GM23248 (cell line): ENCODE results near the gene FGD2. TPM values are rescaled to one million over a fixed set of nuclear protein-coding genes. Genes with fewer than 3 reads are reported as not detected.

ENCODE experiments used
- DNase-seq: peaks from one replicate; pipeline ENCODE4 v3.0.0-alpha.2; 2015
- H2AFZ ChIP-seq: fragments of 200-600 bp; sonication (generic); 2 replicates; pipeline ENCODE4 v1.6.1; 2016; ENCODE audit warnings: antibody characterized with exemption
- H3F3A ChIP-seq: fragments of 200-600 bp; sonication (generic); 2 replicates; pipeline ENCODE4 v1.6.1; 2016; ENCODE audit warnings: mild to moderate bottlenecking, antibody characterized with exemption, mixed run types; ENCODE audit not compliant: insufficient read depth
- H3K27ac ChIP-seq: fragments of 200-600 bp; sonication (generic); 2 replicates; pipeline ENCODE4 v1.5.1; 2016; ENCODE audit warnings: mild to moderate bottlenecking
- H3K27me3 ChIP-seq: fragments of 200-600 bp; sonication (generic); replicated peaks from 2 replicates; pipeline ENCODE4 v1.6.1; 2016; ENCODE audit warnings: mild to moderate bottlenecking; ENCODE audit not compliant: insufficient read depth
- H3K36me3 ChIP-seq: fragments of 200-600 bp; sonication (generic); 2 replicates; pipeline ENCODE4 v1.6.1; 2016; ENCODE audit warnings: low read depth, mild to moderate bottlenecking
- H3K4me1 ChIP-seq: fragments of 200-600 bp; sonication (generic); 2 replicates; pipeline ENCODE4 v1.6.1; 2016; ENCODE audit warnings: mild to moderate bottlenecking; ENCODE audit not compliant: insufficient read depth
- H3K4me2 ChIP-seq: fragments of 200-600 bp; sonication (generic); one replicate; pipeline ENCODE4 v1.6.1; 2016; ENCODE audit warnings: mild to moderate bottlenecking; ENCODE audit not compliant: unreplicated experiment
- H3K4me3 ChIP-seq: fragments of 200-600 bp; sonication (generic); 2 replicates; pipeline ENCODE4 v1.5.1; 2016; ENCODE audit warnings: mild to moderate bottlenecking
- H3K79me2 ChIP-seq: fragments of 200-600 bp; sonication (generic); 2 replicates; pipeline ENCODE4 v1.6.1; 2016; ENCODE audit warnings: mild to moderate bottlenecking; ENCODE audit not compliant: insufficient read depth
- H3K9ac ChIP-seq: fragments of 200-600 bp; sonication (generic); 2 replicates; pipeline ENCODE4 v1.6.1; 2016; ENCODE audit warnings: mild to moderate bottlenecking
- H3K9me2 ChIP-seq: fragments of 200-600 bp; sonication (generic); 2 replicates; pipeline ENCODE4 v1.6.1; 2016; ENCODE audit warnings: mixed run types, mild to moderate bottlenecking, moderate library complexity; ENCODE audit not compliant: insufficient read depth
- H3K9me3 ChIP-seq: fragments of 200-600 bp; sonication (generic); one replicate; pipeline ENCODE4 v1.6.1; 2017; ENCODE audit warnings: low read depth
- H4K20me1 ChIP-seq: fragments of 200-600 bp; sonication (generic); 2 replicates; pipeline ENCODE4 v1.6.0; 2016; ENCODE audit not compliant: insufficient read depth
- EZH2 ChIP-seq: fragments of 200-600 bp; sonication (generic); IDR thresholded peaks from 2 replicates; pipeline ENCODE4 v1.6.1; 2018; ENCODE audit warnings: antibody characterized with exemption, mild to moderate bottlenecking; ENCODE audit not compliant: insufficient read depth, poor library complexity, severe bottlenecking
- EZH2phosphoT487 ChIP-seq: fragments of 200-600 bp; sonication (generic); IDR thresholded peaks from 2 replicates; pipeline ENCODE4 v1.6.1; 2018; ENCODE audit warnings: antibody characterized with exemption, moderate library complexity, mild to moderate bottlenecking, low read depth; ENCODE audit not compliant: insufficient read depth
- WGBS, 2 experiments: methylation state at CpG; one replicate each; pipeline ENCODE4 v1.1.6; 2015 to 2017; ENCODE audit warnings: low lambda C conversion rate in 2 of 2, low coverage in 1 of 2; ENCODE audit errors: missing lambda C conversion rate in 2 of 2; 5-methylcytosine and 5-hydroxymethylcytosine counted together
- in situ Hi-C: fragments of 300-500 bp; cut with MboI; formaldehyde crosslinking; loops from 2 replicates; pipeline ENCODE4 v1.15.0; 2020
- polyA plus RNA-seq: library from polyadenylated mRNA; unstranded; fragments of >200 nt; fragmentation: Nextera tagmentation; extraction: Ambion mirVana; gene quantifications from 2 replicates; pipeline ENCODE4 v1.2.1, GENCODE V29; 2016
- total RNA-seq: library from RNA; depleted of rRNA; stranded (reverse); fragments of >200 nt; shearing (Covaris generic); gene quantifications from 2 replicates; pipeline ENCODE4 v1.2.3, GENCODE V29; 2014

Gene FGD2
- total and polyA plus RNA-seq, 2 experiments from 2014 or later: not detected

DNA sequence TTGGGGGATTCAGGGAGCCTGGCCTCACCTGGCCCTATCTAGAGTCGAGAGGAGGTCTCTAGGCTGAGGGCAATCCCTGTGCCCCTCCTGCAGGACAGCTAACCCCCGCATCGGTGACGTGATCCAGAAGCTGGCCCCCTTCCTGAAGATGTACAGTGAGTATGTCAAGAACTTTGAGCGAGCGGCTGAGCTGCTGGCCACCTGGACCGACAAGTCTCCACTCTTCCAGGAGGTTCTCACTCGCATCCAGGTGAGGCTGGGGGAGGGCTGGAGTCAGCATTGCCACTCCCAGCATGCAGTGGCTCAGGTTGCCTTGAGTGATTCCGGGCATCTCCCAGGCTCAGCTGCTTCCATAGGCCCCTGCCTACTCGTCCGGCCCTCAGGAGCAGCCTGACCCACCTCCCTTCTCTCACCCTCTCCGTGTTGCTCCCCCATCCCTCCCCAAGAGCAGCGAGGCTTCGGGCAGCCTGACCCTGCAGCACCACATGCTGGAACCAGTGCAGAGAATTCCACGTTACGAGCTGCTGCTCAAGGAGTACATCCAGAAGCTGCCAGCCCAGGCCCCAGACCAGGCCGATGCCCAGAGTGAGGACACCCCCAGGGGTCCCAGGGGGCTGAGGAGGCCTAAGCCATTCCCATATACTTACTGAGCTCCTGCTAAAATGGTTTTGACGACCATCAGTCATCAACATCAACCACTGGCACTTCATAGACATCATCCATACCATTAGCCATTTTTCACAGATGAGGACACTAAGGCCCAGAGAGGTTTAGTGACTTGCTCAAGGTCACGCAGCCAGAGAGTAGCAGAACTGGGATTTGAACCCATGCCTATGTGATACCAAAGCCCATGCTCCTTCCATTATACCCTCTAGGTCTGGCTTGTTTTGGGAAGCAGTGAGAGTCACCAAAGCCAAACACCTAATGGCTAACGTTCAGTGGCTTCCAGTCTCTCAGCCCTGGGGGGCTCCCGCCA, 8.3 kb downstream of the FGD2 start:
- H3F3A ChIP-seq: no peaks in the 10 kb centered on the region
- no peaks in the 10 kb centered on the region for H3K27me3 ChIP-seq
- H3K9ac ChIP-seq: no peak overlapping the region
- H3K27ac ChIP-seq: no peak overlapping the region
- in situ Hi-C loops: no loop called here
- no peaks in the 10 kb centered on the region for H3K79me2 ChIP-seq
- no peaks in the 10 kb centered on the region; the same call in 1 of the 2 replicates for H3K4me1 ChIP-seq
- H4K20me1 ChIP-seq: no peaks in the 10 kb centered on the region
- no peak for TF ChIP-seq EZH2
- no peak for TF ChIP-seq EZH2phosphoT487
- DNase-seq: no peak
- WGBS, 2 experiments: 74 to 80% methylated on average over 21 of the region's 21 CpGs
- H3K36me3 ChIP-seq: no peaks in the 10 kb centered on the region
- H3K4me2 ChIP-seq: no peak overlapping the region
- H2AFZ ChIP-seq: no peak overlapping the region
- no peak overlapping the region for H3K4me3 ChIP-seq
- H3K9me3 ChIP-seq: no peaks in the 10 kb centered on the region
- H3K9me2 ChIP-seq: no peaks in the 10 kb centered on the region

DNA sequence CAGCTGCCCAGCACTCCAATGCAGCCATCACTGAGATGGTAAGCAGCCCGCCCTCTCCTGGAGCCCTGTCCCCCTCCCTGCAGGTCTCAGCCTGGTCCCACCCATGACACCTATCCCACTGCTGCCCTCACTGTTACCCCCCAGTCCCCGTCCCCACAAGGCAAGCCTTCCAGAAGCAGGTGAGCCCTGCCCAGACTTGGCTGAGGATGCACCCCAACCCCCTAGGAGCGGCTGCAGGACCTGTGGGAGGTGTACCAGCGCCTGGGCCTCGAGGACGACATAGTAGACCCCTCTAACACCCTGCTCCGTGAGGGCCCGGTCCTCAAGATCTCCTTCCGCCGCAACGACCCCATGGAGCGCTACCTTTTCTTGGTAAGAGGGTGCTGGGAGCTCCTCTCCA, 9.2 kb downstream of the FGD2 start:
- no peak overlapping the region for H3K27ac ChIP-seq
- no peaks in the 10 kb centered on the region for H4K20me1 ChIP-seq
- in situ Hi-C loops: no loop called here
- no peaks in the 10 kb centered on the region for H3K9me3 ChIP-seq
- no peak overlapping the region for H3K9ac ChIP-seq
- WGBS, 2 experiments: 69 to 75% methylated on average over 12 of the region's 12 CpGs
- H3F3A ChIP-seq: no peaks in the 10 kb centered on the region
- H3K9me2 ChIP-seq: no peaks in the 10 kb centered on the region
- TF ChIP-seq EZH2phosphoT487 (no peak), EZH2 (no peak)
- no peaks in the 10 kb centered on the region; the same call in 1 of the 2 replicates for H3K4me1 ChIP-seq
- no peak overlapping the region for H2AFZ ChIP-seq
- no peaks in the 10 kb centered on the region for H3K36me3 ChIP-seq
- no peak for DNase-seq
- H3K79me2 ChIP-seq: no peaks in the 10 kb centered on the region
- H3K27me3 ChIP-seq: no peaks in the 10 kb centered on the region
- no peak overlapping the region for H3K4me3 ChIP-seq
- no peak overlapping the region for H3K4me2 ChIP-seq

DNA sequence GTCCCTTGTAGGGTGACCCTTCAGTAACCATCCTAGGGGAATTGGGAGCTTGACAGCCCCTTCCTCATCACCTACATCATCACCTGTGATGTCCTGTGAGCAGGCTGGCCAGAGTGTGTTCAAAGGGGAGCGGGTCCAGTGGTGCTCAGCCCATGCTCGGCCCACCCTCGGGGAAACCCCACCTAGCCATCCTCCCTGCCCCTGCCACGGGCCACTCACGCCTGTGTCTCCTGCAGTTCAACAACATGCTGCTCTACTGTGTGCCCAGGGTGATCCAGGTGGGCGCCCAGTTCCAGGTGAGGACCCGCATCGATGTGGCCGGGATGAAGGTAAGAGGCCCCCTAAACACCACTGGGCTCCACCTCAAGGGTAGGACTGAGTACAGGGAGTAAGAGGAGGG, 10.1 kb downstream of the FGD2 start:
- Histone ChIP-seq H4K20me1 (no peaks in the 10 kb centered on the region), H3F3A (no peaks in the 10 kb centered on the region), H3K4me2 (no peak overlapping the region), H3K27me3 (no peaks in the 10 kb centered on the region), H3K79me2 (no peaks in the 10 kb centered on the region), H3K4me3 (no peak overlapping the region), H3K9me2 (no peaks in the 10 kb centered on the region), H3K4me1 (no peaks in the 10 kb centered on the region; the same call in 1 of the 2 replicates), H3K9me3 (no peaks in the 10 kb centered on the region), H3K36me3 (no peaks in the 10 kb centered on the region), H3K9ac (no peak overlapping the region), H2AFZ (no peak overlapping the region), H3K27ac (no peak overlapping the region)
- WGBS, 2 experiments: 75 to 82% methylated on average over 9 of the region's 9 CpGs
- in situ Hi-C loops: no loop called here
- no peak for DNase-seq
- TF ChIP-seq EZH2phosphoT487: no peak
- TF ChIP-seq EZH2: no peak

DNA sequence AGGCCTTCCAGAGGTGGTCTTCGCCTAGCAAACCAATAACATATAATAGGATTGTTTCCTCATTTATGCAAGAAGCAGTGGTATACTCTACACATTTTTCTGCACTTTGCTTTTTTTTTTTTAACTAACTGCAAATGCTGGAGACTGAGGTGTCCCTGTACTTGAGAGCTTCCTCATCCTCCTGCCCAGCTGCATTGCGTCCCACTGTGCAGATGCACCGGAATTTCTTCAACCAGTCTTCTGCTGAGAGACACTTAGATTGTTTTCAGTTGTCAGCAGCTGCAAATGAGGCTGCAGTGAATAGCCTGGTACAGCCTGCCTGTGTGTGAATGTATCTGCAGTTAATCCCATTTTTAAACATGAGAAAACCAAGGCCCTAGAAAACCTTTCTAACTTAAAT, 11.5 kb downstream of the FGD2 start:
- no peaks in the 10 kb centered on the region for H3K9me2 ChIP-seq
- H3K36me3 ChIP-seq: no peaks in the 10 kb centered on the region
- no peak for DNase-seq
- no peaks in the 10 kb centered on the region for H3K27me3 ChIP-seq
- WGBS, 2 experiments: 89 to 90% methylated on average over 3 of the region's 3 CpGs
- TF ChIP-seq EZH2: no peak
- no peak for TF ChIP-seq EZH2phosphoT487
- no peak overlapping the region for H3K4me2 ChIP-seq
- no peaks in the 10 kb centered on the region for H3F3A ChIP-seq
- in situ Hi-C loops: no loop called here
- no peak overlapping the region for H3K9ac ChIP-seq
- H3K79me2 ChIP-seq: no peaks in the 10 kb centered on the region
- no peak overlapping the region for H2AFZ ChIP-seq
- H3K4me3 ChIP-seq: no peak overlapping the region
- H3K4me1 ChIP-seq: no peaks in the 10 kb centered on the region; the same call in 1 of the 2 replicates
- H3K27ac ChIP-seq: no peak overlapping the region
- no peaks in the 10 kb centered on the region for H3K9me3 ChIP-seq
- H4K20me1 ChIP-seq: no peaks in the 10 kb centered on the region
